ENCODE measurements around the gene CBX5. TPM values are rescaled to one million over a fixed set of nuclear protein-coding genes. Genes with fewer than 3 reads are reported as not detected.
"Not testable (repeated sequence)": the region's sequence is repeated elsewhere in the genome, so short reads cannot be mapped to it uniquely, and the experiment has no call there.

The CBX5 gene
- total RNA-seq, 1 donor from 2014 or later = 70.2 TPM

DNA sequence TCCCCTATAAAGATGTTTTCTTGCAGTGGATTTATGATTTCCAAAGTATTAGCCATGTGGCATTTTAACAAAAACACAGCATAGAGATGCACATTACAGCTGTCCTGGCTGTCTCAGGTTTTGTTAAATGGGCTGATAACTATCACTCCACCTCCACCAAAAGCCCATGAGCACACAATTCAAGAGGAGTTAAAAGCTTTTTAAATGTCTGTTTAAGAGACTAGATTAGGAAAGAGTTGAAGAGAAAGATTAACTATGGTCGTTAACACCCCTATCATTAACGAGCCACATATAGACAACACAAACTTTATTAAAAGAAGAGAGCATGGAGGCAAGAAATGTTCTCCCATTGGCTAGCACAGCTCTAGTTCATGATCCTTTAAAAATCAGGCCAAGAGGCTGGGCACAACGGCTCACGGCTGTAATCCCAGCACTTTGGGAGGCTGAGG lies 14.5 kb downstream of the CBX5 start:
- no peak for DNase-seq (ENCODE audit: low spot score)

DNA sequence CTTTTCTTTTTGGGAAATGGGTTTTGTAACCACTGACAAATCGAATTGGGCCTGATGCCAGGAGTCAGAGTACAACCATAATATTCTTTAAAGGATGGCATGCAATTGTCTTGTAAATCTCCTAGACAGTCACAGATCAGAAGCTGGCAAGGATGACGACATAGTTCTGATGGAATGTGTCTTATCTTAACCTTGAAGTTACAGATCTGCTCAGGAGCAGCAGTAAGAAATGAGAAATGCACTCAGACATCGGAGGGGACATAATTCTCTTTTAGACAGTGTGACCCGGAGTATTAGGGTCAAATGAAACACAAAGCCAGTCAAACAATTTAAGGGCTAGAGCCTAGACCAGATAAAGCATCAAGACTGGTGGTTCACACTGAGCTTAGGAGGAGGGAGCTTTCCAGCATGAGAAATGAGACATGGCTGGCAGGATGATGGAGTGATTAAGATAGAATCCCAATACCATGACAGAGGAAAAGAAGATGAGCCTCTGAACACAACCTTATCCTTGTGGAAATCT lies 17.5 kb downstream of the CBX5 start:
- DNase-seq (ENCODE audit: low spot score) = no peak

DNA sequence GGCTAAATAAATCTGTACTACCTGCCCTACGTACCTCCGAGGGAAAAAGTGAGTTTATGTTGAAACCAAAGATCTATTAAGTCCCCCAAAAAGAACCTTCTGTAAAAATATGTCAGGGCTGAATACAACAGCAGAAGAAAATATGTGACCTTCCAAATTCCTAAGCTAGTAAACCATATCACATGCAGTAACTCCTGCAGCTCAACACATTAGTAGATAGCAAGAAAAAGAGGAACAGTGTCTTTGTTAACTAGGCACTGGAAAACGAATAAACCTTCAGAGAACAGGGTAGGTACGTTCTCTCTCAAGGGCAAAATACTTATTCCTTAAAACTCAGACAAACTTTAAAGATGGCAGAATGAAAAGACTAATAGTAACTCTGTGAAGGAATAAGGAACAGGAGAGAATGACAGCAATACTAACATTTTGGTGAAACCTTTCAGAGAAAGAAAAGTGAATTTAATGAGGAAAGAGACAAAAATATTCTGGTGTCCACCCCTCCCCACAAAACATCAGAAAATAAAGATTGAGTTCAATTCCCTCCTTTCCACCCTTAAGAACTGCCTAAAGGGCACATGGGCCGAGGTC lies 18.0 kb downstream of the CBX5 start:
- no peak for DNase-seq (ENCODE audit: low spot score)

DNA sequence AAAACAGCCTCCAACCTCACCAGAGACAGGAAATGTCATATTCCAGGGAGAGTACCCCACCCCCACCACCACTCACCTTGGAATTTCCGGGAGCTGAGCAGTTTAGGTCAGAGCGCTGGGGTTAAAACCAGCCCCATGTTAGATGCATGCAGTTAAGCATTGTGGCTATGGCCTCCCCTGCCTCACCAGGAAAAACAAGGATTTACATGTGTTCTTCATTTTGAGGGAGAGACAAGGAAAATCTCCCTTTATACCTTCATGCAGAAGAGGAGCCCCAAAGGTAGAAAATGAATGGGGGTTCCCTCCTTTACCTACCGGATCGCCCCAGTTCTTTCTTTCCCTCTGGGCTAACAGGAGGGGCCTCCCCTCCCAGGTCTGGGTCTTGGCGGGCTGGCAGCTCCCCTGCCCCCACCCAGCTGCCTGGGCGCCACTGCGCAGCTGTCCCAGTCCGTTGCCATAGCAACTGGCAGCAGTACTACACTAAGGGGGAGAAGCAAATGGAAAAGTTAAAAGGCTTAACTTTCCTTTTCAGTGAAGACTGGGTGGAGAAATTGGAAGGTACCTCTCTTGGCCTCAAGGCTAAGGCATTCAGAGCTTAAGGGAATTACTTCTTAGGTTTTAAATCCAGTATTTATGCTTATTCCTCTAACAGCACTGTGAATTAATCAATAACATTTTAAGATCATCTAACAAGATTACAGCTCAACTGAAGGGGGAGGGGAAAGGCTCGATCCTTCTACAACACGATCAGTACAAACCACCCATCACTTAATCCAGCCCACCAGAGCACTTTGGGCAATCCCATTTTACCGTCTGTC lies 20.5 kb downstream of the CBX5 start:
- peak; percentile 63 for DNase-seq (ENCODE audit: low spot score)

DNA sequence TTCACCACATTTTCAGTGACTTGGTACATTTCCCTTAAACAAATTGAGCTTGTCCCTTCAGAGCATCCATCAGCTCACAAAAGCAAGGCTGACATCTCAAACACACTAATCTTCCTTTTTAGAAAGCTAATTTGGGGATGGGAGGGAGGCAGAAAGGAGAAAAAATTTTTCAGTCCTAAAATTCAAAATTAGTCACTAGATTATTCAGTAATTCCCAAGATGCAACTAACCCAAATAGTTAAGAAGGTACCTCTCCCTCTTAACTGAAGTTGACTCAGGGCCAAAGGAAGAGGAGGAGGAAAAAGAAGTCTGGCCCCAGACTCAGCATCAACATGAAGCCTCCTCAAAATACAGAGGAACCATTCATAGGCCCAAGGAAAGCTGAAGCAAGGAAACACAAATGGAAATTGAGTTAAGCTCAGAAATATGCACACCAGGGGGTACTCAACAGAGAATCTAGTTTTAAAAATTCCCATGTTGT lies 21.7 kb downstream of the CBX5 start:
- DNase-seq (ENCODE audit: low spot score) = no peak

DNA sequence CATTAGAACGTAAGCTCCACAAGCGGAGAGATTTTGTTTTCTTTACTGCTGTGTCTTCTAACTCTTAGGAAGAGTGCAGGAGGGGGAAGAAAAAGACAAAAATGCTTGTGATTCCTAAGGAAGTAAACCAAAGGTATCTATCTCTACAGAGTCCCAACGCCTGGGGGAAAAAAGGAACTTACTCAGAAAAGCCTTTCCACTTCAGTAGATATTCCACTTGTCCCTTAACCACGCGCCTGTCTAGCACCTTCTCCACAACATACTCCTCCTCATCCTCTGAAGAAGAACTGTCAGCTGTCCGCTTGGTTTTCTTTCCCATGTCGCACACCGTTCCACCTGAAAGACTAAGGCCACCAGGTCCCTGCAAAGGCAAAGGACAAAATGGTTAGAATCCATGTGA lies 22.6 kb downstream of the CBX5 start:
- DNase-seq (ENCODE audit: low spot score) = no peak

DNA sequence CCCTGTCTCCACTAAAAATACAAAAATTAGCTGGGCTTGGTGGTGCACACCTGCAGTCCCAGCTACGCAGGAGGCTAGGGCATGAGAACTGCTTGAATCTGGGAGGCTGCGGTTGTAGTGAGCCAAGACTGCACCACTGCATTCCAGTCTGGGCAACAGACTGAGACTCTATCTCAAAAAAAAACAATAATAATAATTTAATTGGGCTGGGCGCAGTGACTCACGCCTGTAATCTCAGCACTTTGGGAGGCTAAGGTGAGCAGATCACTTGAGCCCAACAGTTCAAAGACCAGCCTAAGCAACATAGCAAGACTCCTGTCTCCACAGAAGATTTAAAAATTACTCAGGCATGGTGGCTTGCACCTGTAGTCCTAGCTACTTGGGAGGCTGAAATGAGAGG lies 26.7 kb downstream of the CBX5 start:
- DNase-seq (ENCODE audit: low spot score) = no peak

DNA sequence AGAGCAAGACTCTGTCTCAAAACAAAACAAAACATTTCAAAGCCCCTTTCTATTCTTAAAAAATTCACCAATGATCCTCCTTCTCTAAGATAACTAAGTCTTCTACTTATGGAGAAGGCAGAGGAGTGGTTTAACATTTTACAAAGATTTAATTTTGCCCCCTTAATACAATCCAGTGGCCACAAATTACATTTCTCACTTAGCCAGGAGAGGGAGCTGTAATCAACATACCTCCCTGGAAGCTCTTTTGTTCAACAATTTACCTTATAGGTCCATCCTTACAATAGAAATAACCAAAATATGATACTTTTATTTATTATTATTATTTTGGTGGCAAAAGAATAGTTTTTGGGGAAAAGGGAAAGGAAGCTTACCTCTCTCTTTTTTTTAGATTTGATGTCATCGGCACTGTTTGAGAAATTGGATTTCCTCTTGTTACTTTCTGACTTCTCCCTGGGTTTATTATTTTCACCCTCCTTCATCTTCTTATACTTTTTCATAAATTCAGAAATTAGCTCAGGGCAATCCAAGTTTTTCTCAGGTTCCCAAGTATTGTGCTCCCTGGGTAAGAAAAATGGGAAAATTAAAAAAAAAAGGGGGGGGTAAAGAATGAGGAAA lies 28.1 kb downstream of the CBX5 start:
- no peak for DNase-seq (ENCODE audit: low spot score)

DNA sequence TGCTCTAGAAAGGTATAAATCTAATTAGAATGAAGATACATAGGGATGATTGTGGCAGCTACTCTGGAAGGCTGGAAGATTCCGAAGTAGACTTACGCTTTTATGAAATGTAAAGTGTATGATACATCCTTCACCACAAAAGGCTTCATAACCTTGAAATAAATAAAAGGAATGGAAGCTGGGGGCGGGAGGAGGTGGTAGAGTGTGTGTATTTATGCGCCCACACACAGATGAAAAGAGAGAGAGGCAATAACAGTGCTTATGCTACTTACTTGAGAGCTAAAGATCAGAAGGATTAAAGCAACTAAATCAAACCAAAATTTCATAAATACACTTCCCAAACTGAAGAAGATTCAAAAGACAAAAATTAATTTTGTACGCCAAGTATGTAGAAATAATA lies 30.4 kb downstream of the CBX5 start:
- no peak for DNase-seq (ENCODE audit: low spot score)

DNA sequence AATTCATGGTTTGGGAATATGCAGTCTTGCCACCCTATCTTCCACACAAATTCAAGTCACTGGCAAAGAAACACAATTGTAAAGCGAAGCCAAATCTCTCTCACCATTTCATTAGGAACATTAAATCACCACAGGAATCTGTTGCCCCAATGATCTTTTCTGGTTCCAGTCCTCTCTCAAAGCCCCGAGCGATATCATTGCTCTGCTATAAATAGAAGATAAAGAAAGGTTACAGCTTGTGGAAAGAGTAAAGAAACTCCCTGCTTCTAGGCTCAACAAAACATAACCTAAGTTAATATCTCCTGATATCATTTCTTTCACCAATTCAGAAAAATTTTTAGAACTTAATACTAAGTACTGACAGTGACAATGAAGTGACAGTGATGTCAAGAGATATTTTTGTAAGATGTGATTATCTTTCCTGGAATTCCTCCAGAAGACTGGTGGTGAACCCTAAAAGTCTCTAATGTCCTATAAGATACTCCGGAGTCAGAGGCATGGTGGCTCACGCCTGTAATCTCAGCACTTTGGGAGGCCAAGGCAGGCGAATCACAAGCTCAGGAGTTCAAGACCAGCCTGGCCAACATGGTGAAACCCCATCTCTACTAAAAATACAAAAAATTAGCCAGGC lies 33.8 kb downstream of the CBX5 start:
- no peak for DNase-seq (ENCODE audit: low spot score)

DNA sequence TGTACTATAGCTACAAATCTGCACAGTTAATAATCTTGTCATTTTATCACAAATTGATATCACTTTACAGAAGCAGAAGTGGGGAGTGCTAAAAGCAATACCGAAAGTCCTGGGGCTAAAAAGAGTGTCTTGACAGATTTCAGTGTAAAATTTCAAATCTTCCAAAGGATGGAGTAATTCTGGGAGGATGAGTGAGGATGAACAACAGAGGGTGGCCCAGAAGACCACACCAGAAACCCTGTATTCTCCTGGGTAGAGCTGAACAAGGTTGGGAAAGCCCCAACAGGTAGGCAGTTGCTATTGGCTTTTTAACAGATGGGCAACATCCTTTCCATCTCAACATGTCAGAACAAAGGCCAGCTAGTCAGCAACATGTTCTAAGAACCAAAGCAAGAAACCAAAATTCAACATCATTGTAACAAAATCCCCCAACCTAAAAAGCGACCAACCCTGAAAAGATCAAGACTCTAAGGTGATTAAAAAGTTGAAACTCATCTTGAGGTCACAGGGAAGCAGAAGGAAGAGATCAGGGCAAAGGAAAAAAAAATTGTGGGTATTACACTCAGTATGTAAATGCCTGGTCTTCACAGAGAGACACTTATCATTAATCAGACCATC lies 38.8 kb downstream of the CBX5 start:
- no peak for DNase-seq (ENCODE audit: low spot score)

DNA sequence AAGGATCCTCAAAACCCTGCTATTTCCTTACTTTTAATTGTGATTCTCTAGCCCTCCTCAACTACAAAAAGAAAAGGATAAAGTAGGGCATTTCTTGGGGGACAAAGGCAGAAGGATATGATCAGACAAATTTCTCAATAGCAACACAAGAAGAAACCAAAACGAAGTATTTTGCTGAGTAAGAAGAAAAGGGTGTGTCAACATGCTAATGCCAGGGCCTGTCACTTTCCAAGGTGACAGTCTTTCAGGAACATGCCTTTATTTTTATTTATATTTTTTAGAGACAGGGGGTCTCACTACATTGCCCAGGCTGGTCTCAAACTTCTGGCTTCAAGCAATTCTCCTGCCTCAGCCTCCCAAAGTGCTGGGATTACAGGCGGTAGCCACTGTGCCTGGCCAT lies 39.8 kb downstream of the CBX5 start:
- no peak for DNase-seq (ENCODE audit: low spot score)

DNA sequence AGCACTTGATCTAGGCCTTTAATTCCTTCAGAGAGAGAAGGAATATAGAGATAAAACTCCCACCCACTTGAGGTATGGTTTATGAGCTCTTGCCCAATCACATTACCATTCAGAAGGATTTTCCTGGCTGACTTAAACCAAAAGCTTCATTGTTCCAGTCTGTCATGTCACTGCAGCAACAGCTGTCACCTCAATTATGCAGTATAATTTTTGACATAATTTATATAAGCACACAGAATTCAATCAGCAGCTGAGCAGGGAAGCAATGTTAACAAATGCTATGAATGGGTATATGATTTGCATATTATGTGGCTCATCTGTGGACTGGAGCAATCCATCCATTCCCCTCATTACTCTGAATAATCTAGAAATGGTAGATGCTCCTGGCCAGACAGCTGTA lies 40.3 kb downstream of the CBX5 start:
- no peak for DNase-seq (ENCODE audit: low spot score)

DNA sequence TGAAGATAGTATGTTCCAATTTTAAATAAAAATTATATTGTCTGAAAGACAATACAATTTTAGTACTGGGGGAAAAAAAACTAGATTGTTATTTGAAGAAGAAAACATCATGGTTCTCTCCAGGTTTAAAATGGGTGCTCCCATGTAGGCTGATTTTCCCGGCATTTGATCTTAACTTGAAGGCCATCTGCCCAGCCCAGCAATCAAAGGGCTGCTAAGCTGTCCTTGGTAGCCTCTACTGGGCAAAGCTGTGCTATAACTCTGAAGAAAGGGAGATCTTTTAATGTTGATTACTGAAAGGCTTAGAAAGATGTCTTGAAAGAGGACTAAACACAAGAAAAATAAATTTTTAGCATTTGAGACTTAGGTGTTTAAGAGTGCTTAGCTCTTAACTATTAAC lies 41.4 kb downstream of the CBX5 start:
- no peak for DNase-seq (ENCODE audit: low spot score)

DNA sequence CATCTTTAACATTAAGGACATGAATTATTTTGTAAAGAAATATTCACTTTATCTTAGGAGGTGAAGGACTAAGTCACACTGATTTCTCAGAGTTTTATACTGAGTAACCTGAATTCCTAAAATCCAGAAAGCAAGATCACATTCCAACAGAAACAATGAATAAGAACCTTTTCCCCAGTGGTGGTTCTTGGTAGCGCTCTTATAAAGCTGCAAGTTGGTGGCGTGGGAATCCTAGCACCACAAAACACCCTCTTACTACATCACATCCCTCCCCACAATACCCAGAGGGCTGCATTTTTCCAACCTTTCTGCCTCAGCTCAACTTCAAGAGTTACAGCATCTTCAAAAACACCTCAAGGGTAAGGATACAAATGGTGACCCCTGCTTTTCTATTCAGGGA lies 47.1 kb downstream of the CBX5 start:
- DNase-seq (ENCODE audit: low spot score) = no peak

DNA sequence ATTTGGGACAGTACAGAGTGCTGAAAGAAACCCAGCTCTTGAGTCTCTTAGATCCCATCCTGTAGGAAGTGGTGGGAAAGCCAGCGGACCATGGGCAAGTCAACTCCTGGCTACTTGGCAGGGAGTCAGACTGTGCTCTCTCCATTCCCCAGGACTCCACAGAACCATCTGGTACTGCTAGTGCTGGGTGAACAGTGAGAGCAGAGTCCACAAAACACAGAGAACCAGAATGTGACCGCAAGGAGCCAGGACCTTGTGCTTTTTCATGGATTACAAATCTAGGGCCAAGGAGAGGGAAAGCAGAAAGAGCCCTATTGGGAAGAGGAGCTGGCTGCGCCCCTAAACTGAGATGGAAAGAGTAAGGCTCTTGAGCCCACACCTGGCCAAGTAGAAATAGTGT lies 48.7 kb downstream of the CBX5 start:
- DNase-seq (ENCODE audit: low spot score) = not testable (repeated sequence)

DNA sequence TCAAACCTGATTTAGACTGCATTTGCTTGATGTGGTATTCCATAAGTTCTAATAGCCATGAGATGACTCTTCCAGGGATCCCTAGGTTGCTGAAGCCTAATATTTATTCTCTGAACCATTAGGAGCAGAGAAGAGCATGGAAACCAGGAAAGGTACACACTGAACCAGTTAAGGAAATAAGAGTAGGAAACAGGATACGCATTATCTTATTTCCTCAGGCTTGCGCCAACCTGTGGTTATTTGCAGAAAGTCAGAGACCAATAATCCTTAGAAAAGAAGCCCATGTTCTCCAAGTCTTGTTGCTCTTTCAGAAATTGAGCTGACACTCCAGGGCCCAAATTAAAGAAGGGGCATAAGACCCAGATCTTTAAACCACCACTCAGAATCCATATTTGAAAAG lies 49.4 kb downstream of the CBX5 start:
- no peak for DNase-seq (ENCODE audit: low spot score)

DNA sequence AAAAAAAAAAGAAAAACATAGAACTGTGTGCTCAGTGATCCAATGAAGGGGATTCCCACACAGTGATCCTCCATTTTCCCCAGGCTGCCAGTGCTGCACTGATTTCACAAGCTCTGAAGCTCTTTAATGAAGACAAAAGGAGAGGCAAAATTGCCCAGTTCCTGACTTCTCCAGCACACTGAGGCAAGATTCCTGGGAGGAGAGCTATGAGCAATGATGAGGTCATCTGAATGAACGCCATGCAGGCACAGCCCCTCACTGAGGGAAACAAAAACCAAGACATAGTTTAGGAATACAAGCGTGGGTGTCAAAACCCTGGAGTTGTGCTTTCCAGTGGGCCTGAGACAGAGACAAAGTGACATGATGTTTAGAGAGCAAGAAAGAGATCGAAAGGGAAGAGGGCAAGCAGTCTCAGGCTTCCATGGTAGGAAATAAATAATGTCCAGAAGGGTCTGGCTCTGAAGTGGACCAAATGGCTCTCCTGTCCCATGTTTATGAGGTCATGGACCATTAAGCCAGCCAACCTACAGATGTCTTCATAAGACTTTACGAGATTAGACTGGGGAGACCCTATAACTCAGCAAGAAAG lies 50.2 kb downstream of the CBX5 start:
- DNase-seq (ENCODE audit: low spot score) = peak; percentile 49

DNA sequence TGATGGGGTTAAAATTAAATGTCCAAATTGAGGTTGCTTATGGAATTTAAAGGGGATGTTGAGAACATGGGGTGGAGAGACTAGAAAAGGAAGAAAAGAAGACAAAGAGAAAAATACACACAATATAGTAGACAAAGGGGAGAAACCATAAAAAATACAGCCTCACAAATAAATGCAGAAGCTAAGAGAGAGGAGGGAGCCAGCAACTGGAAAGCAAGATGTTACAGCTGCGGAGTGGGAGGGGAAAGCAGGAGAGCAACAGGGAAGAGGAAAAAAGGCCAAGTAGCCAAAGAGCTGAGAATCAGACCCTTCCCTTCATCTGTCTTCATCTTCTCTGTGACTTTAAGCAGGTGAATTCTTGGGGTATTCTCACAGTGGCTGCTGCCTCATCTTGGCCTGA lies 51.5 kb downstream of the CBX5 start:
- no peak for DNase-seq (ENCODE audit: low spot score)

DNA sequence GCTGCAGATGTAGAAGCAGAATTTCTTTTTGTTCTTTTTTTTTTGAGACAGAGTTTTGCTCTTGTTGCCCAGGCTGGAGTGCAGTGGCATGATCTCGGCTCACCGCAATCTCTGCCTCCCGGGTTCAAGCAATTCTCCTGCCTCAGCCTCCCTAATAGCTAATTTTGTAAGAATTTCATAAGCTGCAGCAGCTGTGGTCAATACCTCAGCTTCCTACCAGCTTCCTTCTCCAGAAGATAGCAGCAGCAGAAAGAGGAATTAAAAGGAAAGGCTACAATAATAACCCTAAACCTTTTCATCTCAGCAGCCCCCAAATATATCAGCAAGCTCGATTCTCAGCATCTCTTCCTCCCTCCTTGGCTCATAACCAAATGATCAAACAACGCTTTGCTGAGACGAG lies 52.0 kb downstream of the CBX5 start:
- DNase-seq (ENCODE audit: low spot score) = not testable (repeated sequence)

DNA sequence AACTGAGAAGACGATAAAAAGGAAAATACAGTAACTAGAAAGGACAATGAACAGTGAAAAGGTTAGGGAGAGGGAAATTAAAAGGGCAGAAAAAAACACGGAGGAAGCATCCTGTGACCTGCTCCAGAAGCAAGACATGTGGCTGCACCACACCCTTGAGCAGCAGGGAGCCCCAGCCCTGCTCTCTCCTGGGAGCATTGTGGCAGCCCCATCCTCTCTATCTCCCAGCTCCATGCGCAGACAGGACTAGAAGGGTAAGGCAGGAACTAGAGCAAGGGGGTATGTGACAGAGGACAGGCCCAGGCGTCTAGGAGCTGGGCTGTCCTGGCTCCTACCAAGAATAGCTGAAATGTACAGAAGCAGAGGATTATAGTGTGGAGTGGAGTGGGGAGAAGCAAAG lies 52.5 kb downstream of the CBX5 start:
- no peak for DNase-seq (ENCODE audit: low spot score)

Measured in ureter (tissue), 1 donor.